ENCODE measurements around the gene SSC5D. TPM values are rescaled to one million over a fixed set of nuclear protein-coding genes. Genes with fewer than 3 reads are reported as not detected.

SSC5D gene
- total and polyA plus RNA-seq, 2 donors (not counting 1 experiment from before 2014, with no cell fraction given): 3.0 to 19.7 TPM

- Histone ChIP-seq H3K4me3 (replicated peaks in 1 of 4; ENCODE audit: control extremely low read depth in 1 of 4, insufficient read depth in 1 of 4, low read depth in 3 of 4, low read length in 4 of 4) (no peak overlapping the region), H3K27ac (ENCODE audit: insufficient read depth, low read length) (no peak overlapping the region), H3K27me3 (ENCODE audit: control insufficient read depth, insufficient read depth, low read length) (no peaks in the 10 kb centered on the region), H2AFZ (ENCODE audit: low read length) (no peak overlapping the region), H3K9me3 (ENCODE audit: control insufficient read depth, insufficient read depth, low read depth, low read length) (no peaks in the 10 kb centered on the region), H3K4me2 (ENCODE audit: extremely low read depth, insufficient read depth, low read length) (no peak overlapping the region), H3K36me3 (ENCODE audit: control insufficient read depth, insufficient read depth, low read length) (no peaks in the 10 kb centered on the region), H3K9ac (ENCODE audit: insufficient read depth, low read length) (no peak overlapping the region), H3K4me1 (ENCODE audit: control insufficient read depth, extremely low read depth, insufficient read depth, low read length) (peaks cover 12% of the 10 kb centered on the region), H4K20me1 (ENCODE audit: control insufficient read depth, extremely low read depth, insufficient read depth, low read length) (no peaks in the 10 kb centered on the region), H3K79me2 (ENCODE audit: control insufficient read depth, insufficient read depth, low read length) (no peaks in the 10 kb centered on the region)
- no peak for DNase-seq (ENCODE audit: low read depth in 2 of 2)
- no peak for TF ChIP-seq CTCF (conservative IDR thresholded peaks at IDR 0.05 in 1 of 2, IDR thresholded peaks at IDR 0.05 in 1 of 2; ENCODE audit: low read depth in 1 of 2, low read length in 2 of 2)
- TF ChIP-seq EZH2 (IDR thresholded peaks at IDR 0.05; ENCODE audit: low read length, missing control alignments): no peak
These were observed 24.6 kb upstream of the SSC5D start for GRCh38 chr19:55463583-55464031.

- no peak for TF ChIP-seq EZH2 (IDR thresholded peaks at IDR 0.05; ENCODE audit: low read length, missing control alignments)
- no peak for TF ChIP-seq CTCF (conservative IDR thresholded peaks at IDR 0.05 in 1 of 2, IDR thresholded peaks at IDR 0.05 in 1 of 2; ENCODE audit: low read depth in 1 of 2, low read length in 2 of 2)
- Histone ChIP-seq H2AFZ (ENCODE audit: low read length) (no peak overlapping the region), H3K27ac (ENCODE audit: insufficient read depth, low read length) (no peak overlapping the region)
These were observed 24.1 kb upstream of the SSC5D start for GRCh38 chr19:55464039-55464661.

GRCh38 chr19:55464662-55465054 lies 23.6 kb upstream of the SSC5D start, which contains the start of gene C19orf85:
Gene C19orf85, minus strand, starts transcription at chr19:55464751. Its CDS starts 197 bp downstream, at chr19:55464554.
- no peak within 1 kb of the TSS for H3K27ac ChIP-seq (ENCODE audit: insufficient read depth, low read length)
- H3K9ac ChIP-seq (ENCODE audit: insufficient read depth, low read length): no peak within 1 kb of the TSS
- H3K4me1 ChIP-seq (ENCODE audit: control insufficient read depth, extremely low read depth, insufficient read depth, low read length): peaks cover 12% of the 10 kb centered on the region
- no peak within 1 kb of the TSS for H3K4me3 ChIP-seq (replicated peaks in 1 of 4; ENCODE audit: control extremely low read depth in 1 of 4, insufficient read depth in 1 of 4, low read depth in 3 of 4, low read length in 4 of 4)
- no peaks in the 10 kb centered on the region for H3K79me2 ChIP-seq (ENCODE audit: control insufficient read depth, insufficient read depth, low read length)
- no peak within 1 kb of the TSS for H2AFZ ChIP-seq (ENCODE audit: low read length)
- no peaks in the 10 kb centered on the region for H3K36me3 ChIP-seq (ENCODE audit: control insufficient read depth, insufficient read depth, low read length)
- no peak within 1 kb of the TSS for H3K4me2 ChIP-seq (ENCODE audit: extremely low read depth, insufficient read depth, low read length)
- H3K9me3 ChIP-seq (ENCODE audit: control insufficient read depth, insufficient read depth, low read depth, low read length): no peaks in the 10 kb centered on the region
- no peaks in the 10 kb centered on the region for H4K20me1 ChIP-seq (ENCODE audit: control insufficient read depth, extremely low read depth, insufficient read depth, low read length)
- TF ChIP-seq EZH2 (IDR thresholded peaks at IDR 0.05; ENCODE audit: low read length, missing control alignments) (no peak), CTCF (conservative IDR thresholded peaks at IDR 0.05 in 1 of 2, IDR thresholded peaks at IDR 0.05 in 1 of 2; ENCODE audit: low read depth in 1 of 2, low read length in 2 of 2) (no peak)
- no peaks in the 10 kb centered on the region for H3K27me3 ChIP-seq (ENCODE audit: control insufficient read depth, insufficient read depth, low read length)
- no peak for DNase-seq (ENCODE audit: low read depth in 2 of 2)

More at GRCh38 chr19:55464039-55464661, 24.1 kb upstream of the SSC5D start:
- no peaks in the 10 kb centered on the region for H3K27me3 ChIP-seq (ENCODE audit: control insufficient read depth, insufficient read depth, low read length)
- DNase-seq (ENCODE audit: low read depth in 2 of 2): no peak
- H3K9ac ChIP-seq (ENCODE audit: insufficient read depth, low read length): no peak overlapping the region
- H3K36me3 ChIP-seq (ENCODE audit: control insufficient read depth, insufficient read depth, low read length): no peaks in the 10 kb centered on the region
- H3K79me2 ChIP-seq (ENCODE audit: control insufficient read depth, insufficient read depth, low read length): no peaks in the 10 kb centered on the region
- no peak overlapping the region for H3K4me2 ChIP-seq (ENCODE audit: extremely low read depth, insufficient read depth, low read length)
- H3K4me3 ChIP-seq (replicated peaks in 1 of 4; ENCODE audit: control extremely low read depth in 1 of 4, insufficient read depth in 1 of 4, low read depth in 3 of 4, low read length in 4 of 4): no peak overlapping the region
- no peaks in the 10 kb centered on the region for H4K20me1 ChIP-seq (ENCODE audit: control insufficient read depth, extremely low read depth, insufficient read depth, low read length)
- peaks cover 12% of the 10 kb centered on the region for H3K4me1 ChIP-seq (ENCODE audit: control insufficient read depth, extremely low read depth, insufficient read depth, low read length)
- no peaks in the 10 kb centered on the region for H3K9me3 ChIP-seq (ENCODE audit: control insufficient read depth, insufficient read depth, low read depth, low read length)

All from fibroblast of lung (primary cell).